Left lung (tissue), 10 donors: ENCODE measurements around the gene RSPH6A. TPM values are rescaled to one million over a fixed set of nuclear protein-coding genes. Genes with fewer than 3 reads are reported as not detected.
"Not testable (repeated sequence)": the region's sequence is repeated elsewhere in the genome, so short reads cannot be mapped to it uniquely, and the experiment has no call there.

Experiments used
- ATAC-seq: fragments of 200-7000 bp; cut with Tn5 transposase; one replicate; pipeline ENCODE4 v1.9.1; 2020; ENCODE audit warnings: moderate library complexity
- DNase-seq, 4 donors: peaks; one replicate each; pipeline ENCODE4 v3.0.0-alpha.2; 2013 to 2020
- H3K27ac ChIP-seq, 2 donors: fragments of 200-600 bp; sonication (generic) in 1 of 2; one replicate each; pipeline versions ENCODE4 v1.5.0 to v1.8.0; 2020 to 2021
- H3K27me3 ChIP-seq, 2 donors: fragments of 200-600 bp; sonication (generic) in 1 of 2; one replicate each; pipeline versions ENCODE4 v1.5.0 to v1.8.0; 2020 to 2021
- H3K36me3 ChIP-seq, 2 donors: fragments of 200-600 bp; sonication (generic) in 1 of 2; one replicate each; pipeline versions ENCODE4 v1.5.0 to v1.8.0; 2020 to 2021
- H3K4me1 ChIP-seq, 2 donors: fragments of 200-600 bp; one replicate each; pipeline ENCODE4 v1.8.0; 2021
- H3K4me3 ChIP-seq, 2 donors: fragments of 200-600 bp; sonication (generic) in 1 of 2; one replicate each; pipeline versions ENCODE4 v1.5.0 to v1.8.0; 2020 to 2021; ENCODE audit warnings: mild to moderate bottlenecking in 1 of 2
- H3K9me3 ChIP-seq, 2 donors: fragments of 200-600 bp; sonication (generic) in 1 of 2; one replicate each; pipeline versions ENCODE4 v1.5.0 to v1.8.0; 2020 to 2021
- CTCF ChIP-seq, 2 donors: fragments of 200-600 bp; sonication (generic) in 1 of 2; IDR thresholded peaks; one replicate each; pipeline versions ENCODE4 v1.5.0 to v1.8.0; 2021; ENCODE audit warnings: antibody characterized with exemption in 2 of 2
- intact Hi-C, 2 donors: fragments of 100-400 bp; cut with DNase I; formaldehyde crosslinking; loops; one replicate each; pipeline versions ENCODE4 v1.11.2 to v1.14.2; 2022
- polyA plus RNA-seq, 6 donors: library from polyadenylated mRNA; unstranded; fragments of 120-200 nt; gene quantifications; one replicate each; pipeline ENCODE4 v1.2.1, GENCODE V29; 2013; ENCODE audit not compliant: insufficient read length in 6 of 6
- total RNA-seq, 2 donors: library from RNA; stranded (reverse); fragmentation: NEBNext Ultra II Directional; extraction: Animal tissue kit (Norgen Biotek cat#: 25700); gene quantifications; one replicate each; pipeline ENCODE4 v1.2.1, GENCODE V29; 2021
- donor health status: DM: no; HTN: yes; CAD: no.
- donor health status: DM: no; HTN: no; CAD: no.

The RSPH6A gene
- total and polyA plus RNA-seq, 8 donors, result 0.09 to 0.13 TPM; not detected in 6

GRCh38 chr19:45804140-45804958, 10.8 kb downstream of the RSPH6A start:
- Histone ChIP-seq H3K9me3 (no peaks in the 10 kb centered on the region), H3K27me3 (peaks cover 0 to 76% of the 10 kb centered on the region in 2 donors), H3K4me3 (no peak overlapping the region), H3K27ac (no peak overlapping the region), H3K4me1 (peaks cover under 1 to 3% of the 10 kb centered on the region in 2 donors), H3K36me3 (no peaks in the 10 kb centered on the region)
- intact Hi-C loops, result no loop called here
- DNase-seq (peak in 1 of 4 donors; percentile 74), ATAC-seq (no peak)
- no peak for TF ChIP-seq CTCF (IDR thresholded peaks at IDR 0.05)

GRCh38 chr19:45801603-45802175, 13.4 kb downstream of the RSPH6A start:
- H3K9me3 ChIP-seq, result no peaks in the 10 kb centered on the region
- intact Hi-C loops, result no loop called here
- ATAC-seq, result no peak
- no peak for DNase-seq
- peaks cover 2 to 10% of the 10 kb centered on the region in 2 donors for H3K4me1 ChIP-seq
- no peak overlapping the region for H3K4me3 ChIP-seq
- TF ChIP-seq CTCF (IDR thresholded peaks at IDR 0.05), result no peak
- no peak overlapping the region for H3K27ac ChIP-seq
- H3K36me3 ChIP-seq, result no peaks in the 10 kb centered on the region
- H3K27me3 ChIP-seq, result peaks cover 0 to 92% of the 10 kb centered on the region in 2 donors

GRCh38 chr19:45800070-45800553, 15.0 kb downstream of the RSPH6A start:
- no peak overlapping the region for H3K27ac ChIP-seq
- ATAC-seq, result no peak
- intact Hi-C loops, result no loop called here

GRCh38 chr19:45799541-45799940, 15.6 kb downstream of the RSPH6A start:
- H3K4me1 ChIP-seq, DNase-seq, H3K4me3 ChIP-seq, H3K27ac ChIP-seq, H3K9me3 ChIP-seq, intact Hi-C loops, H3K36me3 ChIP-seq: not testable (repeated sequence)
- H3K27me3 ChIP-seq, result peaks cover 0 to 98% of the 10 kb centered on the region in 2 donors
- peak; percentile 4 for ATAC-seq

More at GRCh38 chr19:45800070-45800553, 15.0 kb downstream of the RSPH6A start:
- Histone ChIP-seq H3K27me3 (peaks cover 0 to 98% of the 10 kb centered on the region in 2 donors), H3K9me3 (no peaks in the 10 kb centered on the region), H3K4me1 (peaks cover 2 to 10% of the 10 kb centered on the region in 2 donors), H3K4me3 (no peak overlapping the region), H3K36me3 (no peaks in the 10 kb centered on the region)
- DNase-seq, result no peak
- TF ChIP-seq CTCF (IDR thresholded peaks at IDR 0.05), result no peak

- Histone ChIP-seq H3K27me3 (peaks cover 0 to 98% of the 10 kb centered on the region in 2 donors), H3K4me3 (no peak overlapping the region), H3K36me3 (no peaks in the 10 kb centered on the region), H3K27ac (no peak overlapping the region), H3K4me1 (peaks cover 2 to 10% of the 10 kb centered on the region in 2 donors), H3K9me3 (no peaks in the 10 kb centered on the region)
- peak; percentile 90 for ATAC-seq
- TF ChIP-seq CTCF (IDR thresholded peaks at IDR 0.05), result peak; percentile 89 to 94
- peak in 2 of 4 donors; percentile 68 to 83 for DNase-seq
- intact Hi-C loops, result no loop called here
Observed at GRCh38 chr19:45798995-45799517, 16.1 kb downstream of the RSPH6A start.
